Measurements from ENCODE around the gene JOSD1.

Gene JOSD1

DNA sequence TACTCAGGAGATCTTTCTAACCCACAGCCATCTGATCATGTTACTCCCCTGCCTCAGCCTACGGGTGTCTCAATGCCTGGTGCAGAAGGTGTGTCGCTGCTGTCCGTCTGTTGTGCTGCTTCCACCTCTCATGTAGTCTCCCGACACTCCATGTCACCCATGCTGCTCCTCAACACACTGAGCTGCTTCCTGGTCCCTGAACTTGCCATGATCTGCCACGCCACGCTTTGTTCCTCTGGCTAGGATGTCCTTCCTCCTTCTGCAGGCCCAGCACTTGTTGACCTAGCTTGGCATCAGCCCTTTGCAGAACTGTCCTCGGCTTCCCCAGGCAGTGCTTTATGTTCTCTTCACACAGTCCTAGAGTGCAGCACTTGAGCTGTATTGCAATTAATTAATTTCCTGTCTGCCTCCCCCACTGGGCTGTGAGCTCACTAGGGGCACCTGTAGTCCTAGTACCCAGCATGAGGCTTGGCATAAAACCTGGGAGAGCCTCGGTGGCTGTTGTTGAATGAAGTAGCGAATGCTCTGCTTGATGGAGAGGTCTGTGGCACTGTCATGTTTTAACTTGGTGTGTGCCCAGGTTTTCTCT is 14.5 kb upstream of the JOSD1 start:
- in situ Hi-C loops (cut with HindIII; ENCODE audit: low sequenced_read_pairs), result no loop called here

DNA sequence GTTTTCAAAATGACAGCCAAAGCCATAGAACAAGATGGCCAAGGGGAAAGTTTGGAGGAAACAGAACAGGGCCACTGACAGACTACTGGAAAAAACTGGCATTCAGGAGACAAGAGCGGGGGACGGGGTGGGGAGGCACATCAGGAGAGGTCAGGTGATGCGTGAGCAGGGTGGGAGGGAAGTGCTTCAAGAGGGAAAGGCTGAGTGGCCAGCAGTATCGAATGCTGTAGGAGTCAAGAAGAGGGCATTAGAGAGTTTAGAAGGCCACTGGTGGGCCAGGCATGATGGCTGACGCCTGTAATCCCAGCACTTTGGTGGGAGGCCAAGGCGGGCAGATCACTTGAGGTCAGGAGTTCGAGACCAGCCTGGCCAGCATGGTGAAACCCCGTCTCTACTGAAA is 13.2 kb upstream of the JOSD1 start:
- in situ Hi-C loops (cut with HindIII; ENCODE audit: low sequenced_read_pairs), result no loop called here

DNA sequence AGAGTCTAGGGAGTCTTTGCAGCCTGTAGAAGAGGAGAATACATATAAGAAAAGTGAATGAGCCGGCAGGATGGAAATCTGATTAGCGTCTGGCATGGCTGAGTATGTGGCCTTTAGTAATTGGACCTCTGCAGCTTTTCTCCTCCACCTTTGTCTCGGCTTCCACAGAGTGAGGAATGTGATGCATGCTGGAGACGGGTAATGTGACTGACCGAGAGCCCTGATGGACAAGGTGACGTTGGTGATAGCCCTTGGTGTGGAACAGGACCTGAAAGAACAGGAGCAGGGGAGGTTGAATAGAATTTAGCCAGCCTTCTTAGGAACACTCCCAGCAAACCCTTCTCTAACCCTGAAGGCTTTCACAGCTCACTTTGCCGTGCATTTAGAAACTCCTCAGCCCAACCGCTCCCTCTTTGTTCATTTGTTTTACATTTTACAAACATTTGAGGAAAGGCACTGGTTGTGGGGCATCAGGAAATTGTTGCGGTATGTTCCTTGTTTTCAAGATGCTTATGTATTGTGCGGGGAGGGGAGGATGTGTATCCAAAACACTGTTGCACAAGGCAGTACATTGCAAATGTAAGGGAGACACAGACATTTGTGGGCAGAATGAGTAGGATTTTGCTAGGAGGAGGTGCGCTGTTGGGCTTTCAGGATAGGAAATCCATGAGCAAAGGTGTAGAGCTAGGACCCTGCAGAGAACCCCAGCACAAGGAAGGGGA is 11.9 kb upstream of the JOSD1 start:
- in situ Hi-C loops (cut with HindIII; ENCODE audit: low sequenced_read_pairs), result no loop called here

DNA sequence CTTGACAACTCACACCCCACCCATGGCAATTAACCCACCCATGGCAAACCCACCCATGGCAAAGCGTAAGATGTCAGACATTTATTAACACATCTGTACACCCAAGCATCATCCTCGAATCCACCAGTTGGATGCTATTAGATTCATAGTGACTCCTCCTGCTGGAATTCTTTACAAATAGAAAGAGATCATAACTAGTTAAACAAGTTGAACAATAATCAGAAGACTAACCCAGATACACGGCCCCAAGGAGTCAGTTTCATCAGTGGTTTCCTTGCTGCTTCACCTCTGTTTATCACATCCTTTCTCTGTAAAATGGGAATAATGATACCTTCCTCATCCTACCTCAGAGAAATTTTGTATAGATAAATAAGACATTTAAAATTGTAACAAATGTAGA is 10.1 kb upstream of the JOSD1 start:
- in situ Hi-C loops (cut with HindIII; ENCODE audit: low sequenced_read_pairs), result no loop called here

DNA sequence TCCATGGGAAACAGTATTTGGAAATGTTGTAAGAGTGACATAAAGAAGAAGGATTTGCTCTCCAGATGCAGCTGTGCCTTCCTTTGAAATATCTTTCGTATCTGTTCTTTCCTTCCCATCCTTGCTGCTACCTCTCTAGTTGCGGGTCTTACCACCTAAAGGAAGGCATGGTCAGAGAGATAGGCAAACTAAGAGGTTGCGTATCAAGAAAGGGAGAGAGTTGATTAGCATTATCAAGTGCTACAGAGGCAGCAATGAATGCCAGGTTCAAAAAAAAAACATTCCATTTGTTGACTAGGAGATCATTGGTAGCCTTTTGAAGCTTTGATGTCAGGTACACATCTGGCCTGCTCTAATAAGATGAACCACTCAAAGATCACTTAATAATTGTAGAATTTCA is 9.6 kb upstream of the JOSD1 start:
- in situ Hi-C loops (cut with HindIII; ENCODE audit: low sequenced_read_pairs), result no loop called here

DNA sequence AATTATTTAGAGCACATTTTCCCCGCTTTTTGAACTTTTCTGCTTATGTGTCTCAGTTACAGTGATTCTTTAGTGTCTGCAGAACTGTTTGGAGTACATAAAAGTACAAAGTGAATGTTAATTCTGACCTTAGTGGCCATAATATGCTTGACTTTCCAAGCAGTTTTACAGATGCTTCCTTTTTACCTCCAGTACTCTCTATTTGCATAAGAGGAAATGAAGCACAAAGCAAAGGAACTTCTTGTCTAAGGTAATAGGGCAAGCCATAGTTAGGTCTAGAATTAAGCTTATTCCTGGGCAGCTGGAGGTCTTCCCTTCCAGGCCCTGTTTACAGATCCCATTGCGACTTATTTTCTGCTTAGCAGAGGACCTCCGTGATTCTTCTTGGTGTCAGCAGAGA is 8.6 kb upstream of the JOSD1 start:
- in situ Hi-C loops (cut with HindIII; ENCODE audit: low sequenced_read_pairs), result no loop called here

DNA sequence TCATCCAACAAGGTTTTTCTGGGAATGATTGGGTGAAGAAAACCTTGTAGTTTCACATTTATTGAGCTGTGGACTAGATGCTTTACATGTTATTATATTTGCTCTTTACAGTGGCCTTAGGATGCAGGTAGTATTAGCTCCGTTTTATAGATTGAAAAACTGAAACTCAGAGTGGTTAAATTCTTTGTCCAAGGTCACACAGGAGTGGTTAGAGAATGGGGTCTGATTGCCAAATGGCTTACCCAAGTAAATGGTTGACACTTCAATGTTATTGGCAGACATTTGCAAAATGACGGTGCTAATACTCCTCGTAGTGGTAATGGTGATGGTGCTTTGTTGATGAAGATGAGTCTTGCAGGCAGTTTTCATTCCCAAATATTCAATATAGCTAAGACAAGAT is 7.2 kb upstream of the JOSD1 start:
- in situ Hi-C loops (cut with HindIII; ENCODE audit: low sequenced_read_pairs), result no loop called here

DNA sequence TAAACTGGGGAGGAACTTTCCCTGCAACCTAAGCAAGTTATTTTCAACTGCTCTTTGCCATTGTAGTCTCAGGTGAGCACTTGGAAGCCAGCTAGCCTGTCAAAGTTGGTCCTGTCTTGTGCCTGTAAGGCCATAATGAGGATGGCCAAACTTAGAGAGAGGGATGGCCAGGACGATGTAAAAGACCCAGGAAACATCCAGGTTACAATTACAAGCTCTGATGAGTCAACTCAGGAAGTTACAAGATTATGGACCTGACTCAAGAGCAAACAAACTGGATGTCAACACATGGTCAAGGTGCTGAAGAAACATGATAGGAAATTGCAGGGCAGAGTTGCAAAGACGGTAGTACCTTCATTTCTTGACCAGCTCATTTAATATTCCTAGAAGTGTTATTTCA is 6.6 kb upstream of the JOSD1 start:
- in situ Hi-C loops (cut with HindIII; ENCODE audit: low sequenced_read_pairs), result no loop called here

DNA sequence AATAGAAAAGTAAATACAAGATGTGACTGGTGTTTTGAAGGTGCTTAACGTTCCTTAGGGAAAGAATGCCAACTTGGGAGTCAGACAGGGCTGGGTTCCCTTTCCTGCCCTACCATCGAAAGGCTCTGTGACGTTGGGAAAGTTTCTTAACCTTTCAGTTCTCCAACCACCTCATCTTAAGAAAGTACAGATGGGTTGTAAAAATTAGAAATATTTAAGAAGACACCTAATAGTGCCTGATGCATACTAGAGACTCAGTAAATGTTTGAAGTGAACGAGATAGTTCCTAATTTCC is 6.1 kb upstream of the JOSD1 start:
- in situ Hi-C loops (cut with HindIII; ENCODE audit: low sequenced_read_pairs), result no loop called here

DNA sequence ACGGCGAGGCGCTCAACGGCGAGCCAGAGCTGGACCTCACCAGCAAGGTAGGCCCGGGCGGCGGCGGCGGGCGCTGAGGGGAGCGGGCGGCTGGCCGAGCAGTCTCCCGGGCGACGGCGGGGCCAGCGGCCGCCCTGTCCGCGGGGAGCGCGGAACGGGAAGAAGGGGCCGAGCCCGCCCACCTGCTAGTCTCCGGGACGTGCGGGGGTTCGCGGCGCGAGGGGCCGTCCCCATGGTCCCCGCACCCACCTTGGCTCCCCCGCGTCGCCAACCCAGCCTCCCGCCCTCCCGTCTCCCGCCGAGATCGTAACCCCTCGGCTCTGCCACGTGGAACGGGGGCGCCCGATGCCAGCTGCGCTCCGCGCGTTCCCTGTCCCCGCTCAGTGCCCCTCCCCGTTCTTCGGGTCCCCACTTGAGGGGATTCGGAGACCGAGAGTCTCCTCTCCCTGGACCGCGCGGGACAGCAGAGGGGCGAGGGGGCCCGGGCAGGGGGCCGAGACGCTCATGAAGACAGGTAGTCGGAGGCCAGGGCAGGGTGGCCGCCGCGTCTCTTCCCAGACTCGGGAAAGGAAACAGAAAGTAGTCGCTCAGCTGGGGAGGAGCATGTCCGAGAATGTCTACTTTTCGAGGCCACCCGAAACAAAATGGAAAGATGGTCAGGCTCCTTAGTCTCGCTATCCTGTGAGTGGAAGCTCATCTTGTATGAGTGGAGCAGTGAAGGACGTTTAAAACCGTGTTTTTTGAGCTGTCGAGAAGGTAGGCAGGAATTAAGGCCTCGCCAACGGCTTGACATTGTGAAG is 5.6 kb upstream of the JOSD1 start:
- in situ Hi-C loops (cut with HindIII; ENCODE audit: low sequenced_read_pairs), result no loop called here

DNA sequence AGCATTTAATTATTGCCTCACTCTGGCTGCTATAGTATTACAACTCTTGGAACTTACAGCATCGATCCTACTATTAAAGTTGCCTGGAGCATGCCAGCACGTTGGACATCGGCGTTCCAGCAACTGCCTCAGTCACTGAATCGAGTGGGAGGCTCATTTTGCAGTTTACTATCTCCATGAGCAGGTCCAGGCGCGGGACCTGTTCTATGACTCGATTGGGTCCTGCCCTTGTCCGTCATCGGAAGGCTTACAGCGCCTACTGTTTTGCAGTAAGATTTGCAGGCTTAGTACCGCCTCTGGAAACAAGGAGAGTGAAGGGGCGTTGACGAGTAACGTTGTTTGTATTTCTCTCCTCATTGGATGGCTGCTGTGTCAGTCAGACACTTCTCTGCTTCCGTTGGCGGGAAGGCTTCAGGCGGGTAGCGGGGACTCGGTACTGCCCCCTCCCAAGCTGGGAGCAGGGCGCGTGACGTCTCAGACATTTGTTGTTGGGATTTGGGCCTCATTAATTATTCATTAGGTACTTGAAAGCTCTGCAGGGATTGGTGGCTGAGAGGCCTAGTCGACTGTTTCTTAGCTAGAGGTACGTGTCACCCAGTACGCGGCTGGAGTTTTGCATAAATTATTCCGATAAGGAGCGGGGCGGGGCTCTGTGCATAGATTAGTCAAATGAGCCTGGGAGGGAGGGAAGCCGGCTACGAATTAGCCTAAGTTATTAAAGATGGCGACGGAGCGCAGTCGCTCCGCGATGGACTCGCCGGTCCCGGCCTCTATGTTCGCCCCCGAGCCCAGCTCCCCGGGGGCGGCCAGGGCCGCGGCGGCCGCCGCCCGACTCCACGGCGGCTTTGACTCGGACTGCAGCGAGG is 4.7 kb upstream of the JOSD1 start, which contains the start of gene GTPBP1:
Gene GTPBP1 (plus strand): TSS at position 710 of the 866 bp plus-strand sequence. CDS start 12 bp downstream, at position 722.
- in situ Hi-C loops (cut with HindIII; ENCODE audit: low sequenced_read_pairs), result no loop called here

DNA sequence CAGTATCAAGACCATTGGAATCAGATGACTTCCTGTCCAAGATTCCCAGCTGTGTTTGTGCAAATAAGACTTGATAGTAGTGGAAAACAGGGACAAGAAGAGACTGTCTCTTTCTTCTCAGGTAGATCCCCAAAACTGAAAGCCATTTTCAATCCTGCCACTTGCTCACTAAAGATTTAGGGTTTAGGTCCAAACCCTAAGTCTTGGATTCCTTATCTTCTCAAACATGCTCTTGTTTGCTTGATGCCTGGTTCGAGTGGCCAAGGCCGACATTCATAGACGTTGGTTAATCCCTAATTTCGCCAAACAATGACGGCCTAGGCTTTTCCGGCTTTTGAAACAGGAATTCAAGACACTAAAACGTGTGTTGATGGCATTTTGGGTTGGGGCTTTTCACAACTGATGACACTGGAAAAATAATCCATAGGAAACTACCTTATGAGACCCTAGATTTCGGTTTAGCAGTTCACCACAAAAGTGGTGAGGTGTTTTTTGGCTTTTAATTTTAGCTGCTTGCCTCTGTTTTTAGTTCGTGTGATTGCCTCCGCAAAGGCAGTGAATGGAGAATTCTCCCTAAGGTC is 4.0 kb upstream of the JOSD1 start:
- in situ Hi-C loops (cut with HindIII; ENCODE audit: low sequenced_read_pairs), result no loop called here

DNA sequence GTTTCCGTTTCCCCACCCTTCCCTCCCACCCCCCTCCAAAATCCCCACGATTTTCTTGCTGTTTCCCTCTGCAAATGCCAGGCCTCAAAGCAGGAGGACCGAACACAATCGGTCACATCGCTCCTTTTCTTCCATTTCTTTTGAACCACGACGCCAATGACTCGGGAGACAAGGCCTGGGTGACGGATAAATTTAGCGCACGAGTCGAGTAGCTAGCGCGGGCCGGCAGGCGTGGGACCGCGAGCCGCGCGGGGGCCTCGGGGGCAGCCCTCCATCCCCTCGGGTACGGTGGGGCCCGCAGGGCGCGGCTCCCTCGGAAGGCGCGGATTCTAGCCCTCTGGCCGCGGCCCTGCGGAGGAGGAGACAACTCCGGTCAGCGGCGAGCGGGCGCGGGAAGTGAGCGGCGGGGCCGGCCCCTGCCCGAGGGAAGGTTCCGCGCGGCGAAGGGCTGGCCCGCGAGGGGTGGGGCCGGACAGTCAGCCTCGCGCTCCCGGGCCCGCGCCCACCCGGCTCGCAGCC is 414 bp downstream of the JOSD1 start:
- in situ Hi-C loops (cut with HindIII; ENCODE audit: low sequenced_read_pairs), result no loop called here

DNA sequence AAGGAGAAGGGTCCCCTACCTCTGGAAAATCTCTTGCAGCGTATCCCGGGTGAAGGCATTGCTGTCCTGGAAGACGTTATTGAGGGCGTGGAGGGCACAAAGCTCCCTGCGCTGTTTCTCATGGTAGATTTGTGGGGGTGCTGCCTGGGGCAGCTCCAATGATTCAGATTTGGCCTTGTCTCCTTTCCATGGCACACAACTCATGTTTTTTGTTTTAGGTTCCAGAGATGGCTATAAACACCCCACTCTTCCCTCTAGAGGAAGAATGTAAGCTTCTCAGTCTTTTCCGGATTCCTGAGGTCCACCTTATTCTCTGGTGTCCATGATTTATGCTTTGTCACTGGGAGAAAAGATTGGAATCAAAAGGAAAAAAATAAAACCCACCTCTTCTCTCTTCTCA is 959 bp downstream of the JOSD1 start:
- in situ Hi-C loops (cut with HindIII; ENCODE audit: low sequenced_read_pairs), result no loop called here

DNA sequence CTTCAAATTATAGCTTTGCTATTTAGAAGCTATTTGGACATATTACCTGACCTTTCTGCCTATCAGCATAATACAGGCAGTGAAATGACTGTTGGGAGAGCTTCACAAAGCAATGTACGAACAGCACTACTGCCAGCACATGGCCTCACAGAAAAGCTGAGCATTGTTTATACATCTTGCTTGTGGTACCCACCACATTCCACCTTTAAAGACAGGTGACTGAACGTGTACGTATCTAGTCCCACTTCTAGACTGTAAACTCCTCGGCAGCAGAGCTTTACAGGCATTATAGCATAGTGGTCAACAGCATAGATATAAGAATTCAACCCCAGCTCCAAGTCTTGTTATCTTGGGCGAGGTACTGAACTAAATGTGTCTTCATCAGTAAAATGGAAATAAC is 1.6 kb downstream of the JOSD1 start:
- in situ Hi-C loops (cut with HindIII; ENCODE audit: low sequenced_read_pairs), result no loop called here

DNA sequence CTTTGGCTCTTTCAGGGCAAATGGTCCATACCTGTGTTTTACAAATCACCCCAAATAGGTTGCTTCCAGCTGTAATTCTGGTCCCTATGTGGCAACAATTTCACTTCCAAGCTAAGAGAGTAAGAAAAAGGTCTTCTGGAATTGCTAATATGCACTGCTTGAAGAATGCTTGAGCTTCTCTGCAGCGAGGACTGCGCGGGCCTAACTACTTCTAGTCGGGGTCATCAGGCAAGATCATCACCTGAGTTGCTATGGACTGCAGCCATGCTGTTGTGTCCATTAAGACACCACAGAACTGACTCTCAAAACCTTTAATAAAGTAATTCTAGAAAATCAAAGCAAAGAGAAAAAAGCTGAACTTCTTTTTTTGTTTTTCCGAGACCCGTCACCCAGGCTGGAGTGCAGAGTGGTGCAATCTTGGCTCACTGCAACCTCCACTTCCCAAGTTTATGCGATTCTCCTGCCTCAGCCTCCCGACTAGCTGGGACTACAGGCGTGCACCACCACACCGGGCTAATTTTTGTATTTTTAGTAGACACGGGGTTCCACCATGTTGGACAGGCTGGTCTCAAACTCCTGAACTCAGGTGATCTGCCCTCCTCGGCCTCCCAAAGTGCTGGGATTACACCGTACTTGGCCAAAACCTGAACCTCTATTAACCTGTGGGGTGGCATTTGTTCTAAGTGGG is 2.2 kb downstream of the JOSD1 start:
- in situ Hi-C loops (cut with HindIII; ENCODE audit: low sequenced_read_pairs), result no loop called here

DNA sequence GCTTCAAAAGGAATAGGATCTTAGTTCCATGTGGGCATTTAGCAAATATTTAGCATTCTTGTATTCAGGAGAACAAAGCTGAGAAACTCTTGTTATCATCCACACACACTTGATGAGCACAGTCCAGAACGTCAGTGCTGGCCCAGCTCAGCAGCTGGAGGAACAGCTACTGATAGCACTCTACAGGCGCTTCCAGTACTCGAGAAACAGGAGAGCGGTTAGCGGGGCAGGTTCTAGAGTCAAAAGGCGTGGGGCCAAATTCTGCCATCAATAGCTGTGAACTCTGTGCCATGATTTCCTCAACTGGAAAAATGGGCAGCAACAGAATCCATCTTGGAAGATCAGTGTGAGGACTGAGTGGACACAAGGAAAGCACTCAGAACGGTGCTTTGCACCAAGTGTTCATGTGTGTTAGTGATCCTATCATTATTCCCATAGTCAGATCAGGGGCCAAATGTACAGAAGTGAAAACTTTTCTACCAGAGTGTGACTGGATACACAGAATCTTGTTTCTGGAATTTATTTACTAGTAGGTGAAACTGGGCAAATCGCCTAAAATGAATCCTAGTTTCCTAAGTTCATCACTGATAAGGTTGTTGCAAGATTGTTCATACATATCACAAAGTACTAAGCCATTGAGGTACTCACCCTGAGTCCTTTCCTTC is 3.2 kb downstream of the JOSD1 start:
- in situ Hi-C loops (cut with HindIII; ENCODE audit: low sequenced_read_pairs), result no loop called here

DNA sequence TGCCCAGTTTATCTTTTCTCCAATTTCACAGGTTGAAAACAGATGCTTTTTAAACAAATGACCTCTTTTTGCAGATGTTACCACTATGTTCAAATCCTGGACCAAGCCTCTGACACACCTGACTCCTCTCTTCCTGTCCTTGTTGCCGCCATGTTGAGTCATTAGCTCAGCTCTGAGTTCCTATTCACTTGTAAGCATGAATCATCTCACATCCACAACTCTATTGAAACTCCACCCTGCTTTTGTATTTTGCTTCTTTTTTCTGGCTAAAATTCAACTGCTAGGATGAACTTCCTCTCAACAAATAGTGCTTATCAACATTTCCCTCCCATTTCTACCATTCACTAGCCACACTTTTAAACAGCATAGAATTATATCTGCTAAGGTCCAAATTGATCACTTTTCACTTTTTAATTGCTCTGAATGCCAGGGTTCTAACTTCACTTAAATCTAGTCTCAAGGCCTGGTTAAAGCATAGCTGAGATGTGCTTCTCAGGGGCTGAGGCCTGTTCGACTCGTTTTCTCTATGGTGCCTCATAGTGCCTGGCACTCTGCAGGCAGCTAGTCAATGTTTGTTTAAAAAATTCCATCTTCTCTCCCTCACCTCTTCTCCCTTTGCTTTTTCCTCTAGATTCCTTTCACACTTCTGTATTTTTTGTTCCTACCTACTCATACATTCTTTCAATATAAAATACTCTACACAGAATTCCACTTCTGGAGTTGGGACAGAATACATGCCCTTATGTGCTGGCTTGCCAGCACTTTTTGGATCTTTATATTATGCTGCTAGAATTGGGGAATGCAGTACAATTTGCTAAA is 3.9 kb downstream of the JOSD1 start:
- in situ Hi-C loops (cut with HindIII; ENCODE audit: low sequenced_read_pairs), result no loop called here

DNA sequence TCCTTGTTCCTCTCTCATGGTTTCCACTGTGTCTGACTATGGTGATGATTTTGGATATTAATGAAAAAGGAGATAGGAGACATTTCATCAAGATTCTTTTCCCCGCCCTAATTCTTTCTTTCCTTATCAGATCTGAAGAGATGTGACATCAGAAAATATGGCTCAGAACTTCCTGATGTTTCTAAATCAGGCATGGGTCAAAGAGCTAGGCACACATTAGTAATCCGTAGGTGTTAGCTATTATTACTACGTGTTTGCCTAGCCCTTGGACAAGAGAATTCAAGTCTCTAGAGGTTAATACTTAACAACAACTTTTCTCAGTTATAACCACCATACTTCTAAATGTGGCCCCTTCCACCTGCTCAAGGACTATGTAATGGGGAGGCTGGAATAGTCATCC is 5.8 kb downstream of the JOSD1 start:
- in situ Hi-C loops (cut with HindIII; ENCODE audit: low sequenced_read_pairs), result no loop called here
